GM18861 (cell line): ENCODE results near the gene PRKG1.

Experiments
- ATAC-seq: cut with Tn5 transposase; IDR thresholded peaks from one replicate; pipeline ENCODE4 v1.9.1; 2021; ENCODE audit not compliant: unreplicated experiment

Gene PRKG1

GRCh38 chr10:51488766-51489408 lies 414.6 kb downstream of the PRKG1 start:
- ATAC-seq, result no peak

- no peak for ATAC-seq
Measured at GRCh38 chr10:51498424-51498823, 424.1 kb downstream of the PRKG1 start.

GRCh38 chr10:51501396-51501795 lies 427.1 kb downstream of the PRKG1 start:
- no peak for ATAC-seq

GRCh38 chr10:51502124-51502523 lies 427.8 kb downstream of the PRKG1 start:
- no peak for ATAC-seq

- ATAC-seq, result no peak
Measured at GRCh38 chr10:51503378-51503777, 429.1 kb downstream of the PRKG1 start.

- ATAC-seq, result no peak
Measured at GRCh38 chr10:51507476-51507875, 433.2 kb downstream of the PRKG1 start.

- ATAC-seq, result no peak
Measured at GRCh38 chr10:51508156-51508555, 433.9 kb downstream of the PRKG1 start.

- no peak for ATAC-seq
Measured at GRCh38 chr10:51510231-51510630, 435.9 kb downstream of the PRKG1 start.

GRCh38 chr10:51521605-51522004 lies 447.3 kb downstream of the PRKG1 start:
- ATAC-seq, result peak; percentile 67

GRCh38 chr10:51522858-51523257 lies 448.6 kb downstream of the PRKG1 start:
- no peak for ATAC-seq

GRCh38 chr10:51523440-51523839 lies 449.2 kb downstream of the PRKG1 start:
- no peak for ATAC-seq

- ATAC-seq, result no peak
Measured at GRCh38 chr10:51524041-51524440, 449.8 kb downstream of the PRKG1 start.

GRCh38 chr10:51527522-51528219 lies 453.4 kb downstream of the PRKG1 start:
- no peak for ATAC-seq

- no peak for ATAC-seq
Measured at GRCh38 chr10:51528527-51528926, 454.2 kb downstream of the PRKG1 start.

GRCh38 chr10:51530541-51530940 lies 456.3 kb downstream of the PRKG1 start:
- no peak for ATAC-seq

- no peak for ATAC-seq
Measured at GRCh38 chr10:51532044-51532443, 457.8 kb downstream of the PRKG1 start.

GRCh38 chr10:51542853-51543252 lies 468.6 kb downstream of the PRKG1 start:
- ATAC-seq, result no peak

- no peak for ATAC-seq
Measured at GRCh38 chr10:51544933-51545332, 470.6 kb downstream of the PRKG1 start.

- ATAC-seq, result no peak
Measured at GRCh38 chr10:51547941-51548340, 473.7 kb downstream of the PRKG1 start.

- ATAC-seq, result no peak
Measured at GRCh38 chr10:51552879-51553278, 478.6 kb downstream of the PRKG1 start.

- no peak for ATAC-seq
Measured at GRCh38 chr10:51564896-51565510, 490.7 kb downstream of the PRKG1 start.

GRCh38 chr10:51567271-51567670 lies 493.0 kb downstream of the PRKG1 start:
- no peak for ATAC-seq
